ENCODE results near the gene LRRC3C.

The LRRC3C gene

DNA sequence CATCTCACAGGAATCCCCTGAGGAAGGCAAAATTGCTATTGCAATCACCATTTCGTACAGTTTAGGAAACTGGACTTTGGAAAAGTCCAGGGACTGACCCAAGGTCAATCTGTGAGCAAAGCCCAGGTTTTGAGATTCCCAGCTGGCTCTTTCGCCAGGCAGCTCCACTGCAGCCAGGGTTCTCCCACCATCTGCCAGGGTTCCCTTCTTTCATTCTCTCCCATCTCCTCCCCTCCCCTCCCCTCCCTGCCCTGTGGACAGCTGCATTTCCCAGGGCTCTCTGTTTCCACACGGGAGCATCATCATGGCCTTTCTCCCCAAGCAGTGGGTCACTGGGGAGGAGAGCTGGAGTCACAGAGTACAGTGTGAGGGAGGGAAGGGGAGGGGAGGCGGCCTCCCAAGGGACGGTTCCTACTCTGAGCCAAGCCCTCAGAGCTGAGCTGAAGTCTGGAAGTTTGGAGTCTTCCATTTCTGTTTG, 23.4 kb downstream of the LRRC3C start:
- DNase-seq = no peak

DNA sequence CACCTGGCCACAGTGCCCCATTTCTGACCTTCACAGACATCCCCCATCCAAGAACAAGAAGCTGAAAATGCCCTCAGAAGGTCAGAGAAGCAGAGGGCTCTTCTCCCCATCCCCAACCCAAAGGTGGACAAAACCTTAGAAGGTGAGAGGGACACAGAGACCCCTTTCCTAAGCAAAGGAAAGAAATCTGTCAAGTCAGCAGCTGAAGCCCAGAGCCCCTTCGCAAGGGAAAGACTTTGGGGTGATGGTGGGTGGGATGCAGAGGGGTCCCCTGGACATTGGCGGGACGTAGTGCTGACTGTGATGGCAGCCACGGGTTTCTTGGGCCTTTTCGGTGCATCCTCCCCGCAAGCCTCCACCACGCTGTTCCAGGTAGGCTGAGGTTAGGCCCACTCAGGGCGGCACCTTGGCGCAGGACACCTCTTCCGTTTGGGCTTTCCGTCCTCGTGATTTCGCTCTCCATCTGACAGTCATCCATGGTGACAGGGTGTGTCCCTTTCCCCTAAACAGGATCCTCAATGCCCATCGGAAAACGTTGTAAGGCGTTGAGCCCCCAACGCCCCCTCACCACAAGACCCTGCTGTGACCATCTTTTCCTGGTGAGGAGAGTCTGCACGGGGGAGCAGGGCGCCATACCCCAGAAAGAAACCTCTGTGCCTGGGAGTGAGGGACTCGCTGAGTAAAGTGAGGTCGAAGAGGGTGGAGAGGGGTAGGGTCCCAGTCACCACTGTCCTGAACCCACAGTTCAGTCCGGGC, 24.6 kb downstream of the LRRC3C start:
- DNase-seq = no peak

DNA sequence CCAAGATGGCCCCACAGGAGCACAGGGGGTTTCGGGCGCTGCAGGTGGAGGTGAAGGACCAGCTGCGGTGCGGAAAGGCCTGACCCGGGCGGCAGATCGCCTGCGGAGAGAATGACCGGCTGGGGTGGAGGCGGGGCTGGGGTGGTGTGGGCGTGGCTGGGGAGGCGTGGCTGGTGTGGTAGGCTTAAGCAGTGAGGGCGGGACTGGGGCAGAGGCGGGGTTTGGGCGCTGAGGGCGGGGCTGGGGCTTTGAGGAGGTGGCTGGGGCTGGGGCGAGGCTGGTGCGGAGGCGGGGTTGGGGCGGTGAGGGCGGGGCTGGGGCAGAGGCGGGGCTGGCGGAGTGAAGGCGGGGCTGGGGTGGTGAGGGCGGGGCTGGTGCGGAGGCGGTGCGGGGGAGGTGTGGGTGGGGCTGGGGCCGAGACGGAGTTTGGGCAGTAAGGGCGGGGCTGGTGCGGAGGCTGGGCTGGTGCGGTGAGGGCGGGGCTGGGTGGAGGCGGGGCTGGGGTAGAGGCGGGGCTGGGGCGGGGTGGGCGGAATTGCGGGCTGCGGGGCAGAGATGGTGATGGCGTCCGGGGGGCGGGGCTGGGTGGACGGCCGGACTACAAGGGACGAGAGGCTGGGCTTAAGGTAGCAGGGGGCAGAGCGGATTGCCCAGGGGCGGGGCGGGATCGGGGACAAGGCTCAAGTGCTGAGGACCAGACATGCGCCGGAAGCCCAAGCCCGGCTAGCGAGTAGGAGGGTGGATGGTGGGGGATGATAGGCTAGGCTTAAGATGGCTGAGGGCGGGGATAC, 25.3 kb downstream of the LRRC3C start:
- peak; percentile 97 to 100 for DNase-seq

DNA sequence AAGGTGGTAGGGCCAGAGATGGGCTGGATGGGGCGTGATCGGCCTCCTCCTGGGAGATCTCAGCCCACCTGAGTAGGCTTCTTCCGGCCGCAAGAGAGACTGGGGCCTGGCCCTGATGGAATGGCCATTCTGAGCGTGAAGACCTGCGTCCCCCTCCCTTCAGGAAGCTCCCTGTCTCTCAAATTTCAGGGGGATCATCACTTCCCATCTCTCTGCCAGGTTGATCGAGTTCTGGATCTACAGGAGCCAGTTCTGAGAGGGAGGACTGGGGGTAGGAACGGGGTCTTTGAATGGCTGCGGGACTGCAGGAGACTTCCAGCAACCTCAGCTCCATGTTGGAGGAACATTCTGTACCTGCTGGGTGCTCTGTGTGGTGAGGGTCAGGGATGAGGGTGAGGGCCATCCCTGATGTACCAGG, 25.9 kb downstream of the LRRC3C start:
- DNase-seq = no peak

DNA sequence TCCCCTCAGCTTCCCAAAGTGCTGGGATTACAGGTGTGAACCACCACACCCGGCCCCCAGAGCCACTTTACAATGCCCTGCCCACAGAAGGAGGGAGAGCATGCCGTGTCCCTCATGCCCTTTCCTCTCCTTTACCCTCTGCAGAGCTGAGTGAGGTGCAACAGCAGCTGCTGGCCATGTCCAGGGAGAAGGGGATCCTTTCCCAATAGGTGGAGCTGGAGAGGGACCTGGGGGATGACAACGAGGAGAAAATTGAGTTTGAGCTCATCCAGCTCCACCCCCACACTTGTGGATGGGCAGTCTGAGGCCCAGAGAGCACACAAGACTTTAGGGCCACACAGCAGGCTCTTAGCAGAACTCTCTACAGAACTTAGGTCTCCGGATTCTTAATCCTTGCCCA, 27.3 kb downstream of the LRRC3C start:
- no peak for DNase-seq

DNA sequence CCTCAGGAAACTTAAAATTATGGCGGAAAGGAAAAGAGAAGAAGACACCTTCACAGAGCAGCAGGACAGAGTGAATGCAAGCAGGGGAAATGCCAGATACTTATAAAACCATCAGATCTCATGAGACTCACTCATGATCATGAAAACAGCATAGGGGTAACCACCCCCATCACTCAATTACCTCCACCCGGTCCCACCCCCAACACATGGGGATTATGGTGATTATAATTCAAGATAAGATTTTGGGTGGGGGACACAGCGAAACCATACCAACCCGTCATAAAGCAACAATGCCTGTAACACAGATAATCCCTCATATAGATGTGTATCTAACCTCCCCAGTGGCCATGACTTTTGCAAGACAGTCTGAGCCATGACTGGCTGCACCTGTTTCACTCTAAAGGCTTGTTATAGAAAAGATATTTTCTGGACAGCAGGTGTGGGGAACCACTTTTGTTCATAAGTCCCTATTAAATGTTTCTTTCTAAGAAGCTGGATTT, 28.2 kb downstream of the LRRC3C start:
- DNase-seq = no peak

DNA sequence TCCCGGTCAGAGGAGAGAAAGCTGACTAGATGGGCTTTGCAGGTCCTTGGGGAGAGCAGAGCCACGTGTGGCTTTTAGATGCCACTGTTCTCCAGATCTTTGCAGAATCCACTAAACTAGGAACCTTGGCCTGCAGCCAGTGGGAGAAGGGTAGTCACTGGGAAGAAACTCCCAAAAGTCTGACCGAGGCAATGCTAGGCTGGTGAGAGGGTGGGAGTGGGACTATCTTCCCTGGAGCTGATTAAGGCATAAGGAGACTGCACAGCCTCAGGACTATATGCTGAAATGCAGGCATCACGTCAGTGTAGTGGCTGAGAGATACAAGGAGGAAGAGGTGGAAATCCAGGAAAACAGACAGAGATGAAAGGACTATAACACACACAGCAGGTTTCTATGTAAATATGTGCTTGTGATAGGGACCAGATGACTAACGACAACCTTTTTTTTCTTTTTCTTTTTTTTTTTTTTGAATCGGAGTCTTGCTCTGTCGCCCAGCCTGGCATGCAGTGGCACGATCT, 33.1 kb downstream of the LRRC3C start:
- DNase-seq = no peak

DNA sequence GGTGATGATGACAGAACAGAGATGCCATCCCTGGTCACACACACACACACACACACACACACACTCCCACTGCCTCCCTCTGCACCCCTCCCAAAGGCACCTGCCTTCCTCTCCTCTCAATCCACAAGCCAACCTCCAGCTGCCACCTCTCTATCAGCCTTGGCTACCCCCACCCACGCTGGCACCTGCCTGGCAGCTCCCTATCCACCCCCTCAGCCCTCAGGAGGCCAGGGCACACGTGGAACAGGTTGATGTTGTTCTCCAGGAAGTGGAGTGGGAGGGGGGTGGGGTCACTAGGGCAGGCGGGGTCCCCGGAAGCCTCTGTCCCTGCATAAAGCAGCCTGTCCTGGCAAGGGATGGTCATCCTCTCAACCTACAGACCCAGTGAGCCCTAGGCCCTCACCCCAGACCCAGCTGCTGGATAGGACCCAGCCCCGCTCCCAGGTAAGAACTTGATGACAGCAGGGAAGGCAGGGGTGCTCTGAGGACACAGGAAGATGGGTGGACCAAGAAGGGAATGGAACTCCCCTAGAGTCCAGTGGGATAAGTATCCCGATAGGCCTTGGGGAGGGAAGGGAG, 35.2 kb downstream of the LRRC3C start, which contains the start of gene GSDMA:
Gene GSDMA, plus strand, starts transcription at position 363 of the 579 bp plus-strand sequence. CDS start 2,684 bp downstream, outside the sequence.
- DNase-seq = no peak

DNA sequence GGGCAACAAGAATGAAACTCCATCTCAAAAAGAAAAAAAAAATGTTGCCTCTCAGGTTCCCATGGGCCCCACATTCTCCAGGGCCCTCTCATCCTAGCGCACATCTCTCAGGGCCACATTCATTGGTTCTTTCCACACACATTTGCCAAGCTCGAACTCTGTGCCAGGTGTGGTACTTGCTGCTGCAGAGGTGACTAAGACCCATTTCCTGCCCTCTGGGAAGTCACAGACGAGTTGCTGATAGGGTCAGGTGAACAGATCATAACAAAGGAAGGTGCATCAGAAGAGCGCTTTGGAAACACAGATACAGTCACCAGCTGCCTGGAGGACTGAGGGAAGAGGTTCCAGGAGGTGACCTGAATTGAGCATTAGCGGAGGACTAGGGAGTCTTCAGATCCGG, 36.3 kb downstream of the LRRC3C start:
- no peak for DNase-seq

DNA sequence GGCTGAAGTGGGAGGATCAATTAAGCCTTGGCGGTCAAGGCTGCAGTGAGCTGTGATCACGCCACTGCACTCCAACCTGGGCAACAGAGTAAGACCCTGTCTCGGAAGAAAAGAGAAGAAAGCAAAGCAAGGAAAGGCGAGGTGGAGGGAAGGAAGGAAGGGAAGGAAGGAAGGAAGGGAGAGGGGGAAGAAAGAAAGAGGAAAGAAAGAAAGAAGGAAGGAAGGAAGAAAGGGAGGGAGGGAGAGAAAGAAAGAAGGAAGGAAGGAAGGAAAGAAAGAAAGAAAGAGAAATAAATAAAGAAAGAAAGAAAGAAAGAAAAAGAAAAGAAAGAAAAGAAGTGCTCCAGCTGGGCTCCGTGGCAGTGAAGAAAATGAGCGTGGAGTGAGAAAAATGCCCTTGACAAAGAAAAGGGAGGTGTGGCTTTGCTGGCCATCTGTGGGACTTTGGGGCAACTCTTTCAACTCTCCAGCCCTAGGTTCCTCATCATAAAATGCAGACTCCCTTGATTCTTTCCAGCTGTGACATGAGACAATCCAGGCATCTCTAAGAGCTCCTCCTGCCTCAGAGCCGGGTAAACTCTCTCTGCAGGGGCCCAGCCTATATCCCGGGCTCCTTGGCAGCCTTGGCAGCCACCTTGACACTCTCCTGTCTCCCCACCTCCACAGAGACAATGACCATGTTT, 37.6 kb downstream of the LRRC3C start:
- DNase-seq = no peak

DNA sequence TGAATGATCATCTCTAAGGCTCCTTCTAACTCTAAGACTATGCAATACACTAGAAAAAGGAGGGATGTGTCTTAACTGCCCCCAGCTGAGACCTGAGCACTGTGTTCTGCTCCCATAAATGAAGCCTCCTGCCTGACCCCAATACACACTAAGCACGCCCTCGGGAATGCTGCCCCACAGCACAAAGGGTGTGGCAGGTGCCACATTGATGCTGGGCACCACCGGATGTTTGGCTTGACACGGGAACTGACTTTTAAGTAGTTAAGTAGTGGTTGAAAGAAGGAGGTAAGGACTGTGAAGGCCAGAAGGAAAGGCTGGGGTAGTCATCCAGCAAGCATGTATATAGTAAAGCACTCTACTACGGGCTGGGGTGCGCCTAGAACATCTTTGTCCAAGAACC, 39.2 kb downstream of the LRRC3C start:
- DNase-seq = no peak

DNA sequence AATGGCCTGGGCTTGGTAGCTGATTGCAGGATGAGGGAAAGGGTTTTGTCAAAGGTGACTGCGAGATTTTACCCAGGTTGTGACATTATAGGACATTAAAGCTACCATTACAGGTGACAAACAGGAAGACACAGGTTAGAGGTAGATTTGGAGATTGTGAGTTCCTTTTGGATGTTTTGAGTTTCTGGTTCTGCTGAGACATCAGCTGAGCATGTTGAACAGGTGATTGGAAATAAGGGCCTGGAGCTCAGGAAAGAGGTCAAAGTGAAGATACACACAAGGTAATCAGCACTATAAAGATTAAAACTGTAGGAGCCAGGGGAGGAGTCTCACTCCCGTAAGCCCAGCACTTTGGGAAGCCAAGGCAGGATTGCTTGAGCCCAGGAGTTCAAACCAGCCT, 41.2 kb downstream of the LRRC3C start:
- DNase-seq = no peak

DNA sequence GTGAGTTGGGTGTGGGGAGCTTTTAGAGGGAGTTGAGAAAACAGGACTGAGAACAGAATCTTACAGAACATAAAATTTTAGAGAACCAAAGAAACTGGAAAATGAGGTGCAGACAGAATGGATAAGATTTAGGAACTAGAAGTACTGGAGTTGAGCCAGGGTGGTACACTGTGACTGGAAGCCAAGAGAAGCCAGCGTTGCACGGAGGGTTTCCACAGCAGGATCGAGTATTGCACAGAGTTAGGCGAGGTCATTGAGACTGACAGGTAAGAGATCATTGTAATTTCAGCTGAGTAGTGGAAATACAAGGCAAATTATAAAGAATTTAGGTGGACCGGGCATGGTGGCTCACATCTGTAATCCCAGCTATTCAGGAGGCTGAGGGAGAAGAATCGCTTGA, 41.8 kb downstream of the LRRC3C start:
- DNase-seq = no peak

DNA sequence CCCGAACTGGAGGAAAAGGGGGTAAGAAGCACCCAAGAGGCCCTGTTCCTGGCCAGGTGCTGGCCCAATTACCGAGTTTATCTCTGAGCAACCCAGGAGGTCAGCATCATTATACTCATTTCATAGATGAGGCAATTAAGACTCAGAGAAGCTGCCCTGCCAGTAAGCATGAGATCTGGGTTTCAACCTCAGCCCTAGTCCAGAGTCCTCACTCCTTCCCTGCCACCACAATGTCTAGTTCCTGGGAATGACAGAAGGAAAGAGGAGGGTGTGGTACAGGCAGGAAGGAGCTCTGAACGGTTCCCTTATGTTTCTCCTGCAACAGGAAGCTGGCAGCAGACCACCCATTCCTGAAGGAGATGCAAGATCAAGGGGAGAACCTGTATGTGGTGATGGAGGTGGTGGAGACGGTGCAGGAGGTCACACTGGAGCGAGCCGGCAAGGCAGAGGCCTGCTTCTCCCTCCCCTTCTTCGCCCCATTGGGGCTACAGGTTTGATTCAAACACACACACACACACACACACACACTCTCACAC, 42.7 kb downstream of the LRRC3C start:
- DNase-seq = no peak

DNA sequence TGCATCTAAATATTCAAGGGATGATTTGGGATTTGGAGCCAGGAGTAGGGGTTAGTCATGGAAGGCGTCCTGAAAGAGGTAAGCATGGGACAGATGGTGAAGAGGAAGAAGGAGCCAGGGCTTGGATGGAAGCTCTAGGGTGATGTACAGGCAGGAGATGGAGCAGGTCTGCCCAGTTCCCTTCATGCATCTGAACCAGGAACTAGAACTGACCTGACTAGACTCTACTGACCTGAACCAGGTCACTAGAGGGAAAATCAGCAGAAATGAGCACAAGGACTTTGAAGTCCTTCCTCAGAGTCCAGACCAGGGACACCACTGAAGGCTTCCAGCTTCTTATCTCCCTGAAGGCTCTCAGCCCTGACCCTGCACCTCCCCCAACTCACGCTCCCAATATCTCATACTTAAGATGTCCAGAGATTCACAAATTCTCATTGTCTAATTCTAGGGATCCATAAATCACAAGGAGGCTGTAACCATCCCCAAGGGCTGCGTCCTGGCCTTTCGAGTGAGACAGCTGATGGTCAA, 43.6 kb downstream of the LRRC3C start:
- no peak for DNase-seq

DNA sequence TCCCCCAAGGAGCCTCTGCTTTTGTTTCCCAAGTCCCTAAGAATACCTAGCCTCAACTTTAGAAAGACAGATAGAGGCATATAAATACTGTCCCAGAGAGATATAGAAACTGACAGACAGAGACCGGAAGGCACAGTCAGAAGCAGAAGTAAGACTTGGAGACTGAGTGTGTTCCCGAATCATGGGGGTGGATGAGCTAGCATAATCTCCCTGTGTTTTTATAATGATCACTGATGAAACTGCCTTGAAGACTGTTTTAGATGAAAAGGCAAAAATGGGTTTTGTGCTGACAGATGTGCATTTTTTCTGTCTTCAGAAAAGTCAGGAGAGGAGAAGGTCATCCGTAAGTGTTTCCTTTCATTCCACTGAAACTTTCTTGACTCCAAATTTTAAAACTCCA, 44.7 kb downstream of the LRRC3C start:
- no peak for DNase-seq

DNA sequence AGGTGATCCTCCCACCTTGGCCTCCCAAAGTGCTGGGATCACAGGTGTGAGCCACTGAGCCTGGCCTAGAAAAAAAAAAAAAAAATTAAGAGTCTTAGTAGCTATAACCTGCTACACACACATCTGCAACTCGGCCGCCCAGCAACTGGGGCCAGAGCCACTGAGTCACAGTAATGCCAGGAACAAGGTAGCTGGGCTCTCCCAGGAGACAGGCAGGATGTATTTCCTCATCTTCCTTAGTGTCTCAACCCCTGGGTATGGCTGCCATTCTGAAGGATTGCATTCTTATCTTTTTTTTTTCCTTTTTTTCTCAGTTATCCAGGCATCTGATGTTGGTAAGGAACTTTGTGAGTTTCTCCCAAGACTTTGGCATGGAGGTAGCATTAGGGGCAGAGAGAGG, 46.0 kb downstream of the LRRC3C start:
- no peak for DNase-seq

DNA sequence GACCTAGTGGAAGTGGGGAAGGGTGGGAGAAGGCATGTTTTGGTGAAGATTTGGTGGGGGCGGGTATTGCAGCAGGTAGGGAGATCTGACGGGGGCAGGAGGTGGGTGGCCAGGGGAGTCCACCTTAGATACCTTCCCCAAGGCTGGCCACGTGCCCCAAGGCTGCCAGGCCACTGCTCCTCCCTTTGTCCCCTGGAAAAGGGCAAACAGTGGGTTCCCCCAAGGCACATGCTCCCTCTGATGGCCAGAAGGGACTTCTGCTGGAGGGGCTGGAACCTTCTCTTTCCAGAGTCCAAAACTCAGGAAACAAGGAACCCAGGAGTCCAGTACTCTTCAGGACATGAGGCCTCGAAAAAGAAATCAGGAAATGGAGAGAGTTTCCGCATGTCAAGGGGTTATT, 46.9 kb downstream of the LRRC3C start:
- no peak for DNase-seq

DNA sequence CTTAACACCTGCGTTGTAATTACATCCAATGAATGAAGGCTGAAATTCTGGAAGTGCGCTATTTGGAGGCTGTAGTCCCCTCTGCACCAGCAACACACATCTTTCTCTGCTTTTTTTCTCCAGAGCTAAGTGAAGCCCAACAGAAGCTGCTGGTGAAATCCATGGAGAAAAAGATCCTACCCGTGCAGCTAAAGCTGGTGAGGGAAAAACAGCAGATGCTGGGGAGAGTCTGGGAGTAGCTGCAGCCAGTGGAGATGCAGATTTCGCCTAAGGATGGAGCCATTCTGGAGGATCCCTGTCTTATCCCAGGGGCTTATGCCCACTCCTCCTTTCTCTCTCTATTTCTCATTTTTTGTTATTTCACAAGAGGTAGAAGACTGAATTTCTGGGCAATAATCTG, 48.3 kb downstream of the LRRC3C start:
- DNase-seq = no peak

DNA sequence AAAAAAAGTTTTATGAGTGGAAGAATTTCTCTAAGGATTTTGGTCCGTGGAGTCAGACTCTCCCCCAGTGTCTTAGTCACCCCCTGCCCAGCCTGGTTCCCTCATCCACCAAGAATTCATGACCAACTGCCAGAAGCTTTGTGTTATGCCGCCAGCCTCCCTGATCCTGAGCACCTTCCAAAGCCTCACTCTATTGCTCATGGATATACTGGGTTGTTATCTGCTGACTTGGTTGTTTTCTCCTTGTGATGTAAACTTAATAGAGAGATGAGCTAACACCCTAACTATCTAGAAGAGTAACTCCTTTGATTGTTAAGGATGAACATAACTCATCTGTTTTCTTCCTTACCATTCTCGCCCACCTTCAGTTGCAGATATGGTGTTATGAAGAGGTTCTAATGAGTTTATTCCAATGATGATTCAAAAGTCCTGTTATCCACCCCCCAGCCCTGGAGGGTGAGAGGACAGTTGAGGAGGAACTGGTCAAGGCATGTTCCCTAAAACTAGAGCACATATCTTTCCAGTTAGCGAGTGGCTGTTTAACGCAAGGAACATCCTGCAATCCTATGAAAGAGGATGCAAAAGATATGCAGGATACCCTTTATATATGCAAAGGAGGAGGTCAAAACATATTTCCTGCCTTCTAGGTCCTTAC, 51.6 kb downstream of the LRRC3C start:
- no peak for DNase-seq

DNA sequence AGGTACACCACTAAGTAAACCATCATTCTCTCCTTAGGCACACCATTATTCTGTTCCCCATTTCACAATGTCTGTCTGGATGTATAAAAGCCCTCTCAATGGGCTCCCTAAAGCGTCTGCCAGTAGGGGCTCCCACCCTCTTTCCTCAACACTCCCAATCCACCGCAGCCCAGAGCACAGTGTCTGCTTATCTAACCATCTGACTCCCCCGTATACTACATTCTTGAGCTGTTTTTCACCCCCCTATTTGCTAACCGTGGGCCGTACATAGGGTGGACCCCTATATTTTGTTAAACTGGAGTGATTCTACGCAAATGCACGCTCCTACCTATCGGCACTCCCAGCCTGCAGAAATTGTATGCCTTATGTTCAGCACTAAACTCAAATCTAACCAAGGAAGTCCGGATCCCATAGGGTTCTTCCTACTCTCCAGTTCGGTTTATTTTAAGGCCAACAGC, 52.4 kb downstream of the LRRC3C start:
- DNase-seq = no peak
